ENCODE measurements around the gene ZNF701.
"Not testable (repeated sequence)": the region's sequence is repeated elsewhere in the genome, so short reads cannot be mapped to it uniquely, and the experiment has no call there.

Gene ZNF701

DNA sequence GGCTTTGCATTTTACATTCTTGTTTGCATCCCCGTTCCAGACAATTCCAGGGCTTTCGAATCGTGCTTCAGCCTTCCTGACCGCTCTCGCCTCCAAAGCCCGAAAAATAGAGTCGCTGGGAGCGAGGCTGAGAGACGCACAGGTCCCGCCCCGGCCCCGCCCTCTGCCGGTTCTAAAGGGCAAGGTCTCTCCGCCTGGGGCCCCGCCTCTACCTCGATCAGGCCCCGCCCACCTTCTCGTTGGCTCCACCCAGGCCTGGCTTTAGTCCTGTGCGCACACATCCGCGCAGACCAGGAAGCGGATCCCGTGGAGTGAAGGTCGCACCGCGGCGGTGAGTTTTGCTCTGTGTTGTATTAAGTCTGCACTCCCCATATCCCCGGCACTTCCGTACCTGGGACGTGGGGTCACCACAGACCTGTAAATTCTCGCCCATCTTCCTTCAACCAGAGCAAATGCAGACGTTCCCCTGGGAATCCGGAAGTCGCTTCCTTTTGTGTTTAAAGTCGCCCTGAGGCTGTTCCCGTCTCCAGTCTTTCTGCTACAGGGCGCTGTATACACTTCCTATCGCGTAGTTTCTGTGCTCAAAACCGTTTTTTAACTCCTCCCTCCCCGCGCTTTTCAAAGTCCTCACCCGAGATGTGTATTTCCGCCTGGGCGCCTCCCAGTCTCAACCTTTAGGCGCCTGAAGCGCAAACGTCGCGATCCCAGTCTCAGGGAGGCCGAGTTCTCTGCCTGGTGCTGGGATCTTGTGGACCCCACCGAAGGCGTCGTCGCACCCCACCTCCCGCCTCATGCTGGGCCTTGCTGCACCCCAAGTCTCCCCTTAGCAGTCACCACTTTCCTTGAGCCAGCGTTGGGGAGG is at the start of gene ZNF701:
Gene ZNF701, plus strand, starts transcription at position 288 of the 862 bp plus-strand sequence. CDS start 3,861 bp downstream, outside the sequence.
- peak; percentile 50 for DNase-seq (ENCODE audit: low read depth)

GRCh38 chr19:52522551-52522950 is 47.5 kb upstream of the ZNF701 start:
- no peak for DNase-seq (ENCODE audit: low read depth)

- DNase-seq (ENCODE audit: low read depth), result no peak
Measured at GRCh38 chr19:52524086-52524485, 46.0 kb upstream of the ZNF701 start.

GRCh38 chr19:52527134-52527955 is 42.7 kb upstream of the ZNF701 start, which contains the start of gene ZNF808:
Gene ZNF808, plus strand, starts transcription at chr19:52527668. Its CDS starts 15,617 bp downstream, at chr19:52543285.
- DNase-seq (ENCODE audit: low read depth), result peak; percentile 66

DNA sequence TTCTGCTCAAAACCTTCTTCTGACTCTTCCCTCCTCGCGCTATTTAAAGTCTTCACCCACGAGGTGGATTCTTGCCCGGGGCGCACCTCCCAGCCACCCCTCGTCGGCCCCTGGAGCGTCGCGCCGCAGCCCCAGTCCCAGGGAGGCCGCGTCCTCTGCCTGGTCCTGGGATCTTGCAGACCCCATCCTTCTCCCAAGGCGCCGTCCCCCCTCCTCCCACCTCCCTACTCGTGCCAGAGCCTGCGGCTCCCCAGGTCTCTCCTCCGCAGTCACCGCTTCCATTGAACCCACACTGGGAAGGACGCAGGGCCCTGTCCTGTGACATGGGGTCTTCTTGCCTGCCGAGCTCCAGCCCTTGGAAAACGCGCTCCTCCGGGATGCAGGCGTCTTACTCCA is 42.1 kb upstream of the ZNF701 start:
- DNase-seq (ENCODE audit: low read depth), result no peak

DNA sequence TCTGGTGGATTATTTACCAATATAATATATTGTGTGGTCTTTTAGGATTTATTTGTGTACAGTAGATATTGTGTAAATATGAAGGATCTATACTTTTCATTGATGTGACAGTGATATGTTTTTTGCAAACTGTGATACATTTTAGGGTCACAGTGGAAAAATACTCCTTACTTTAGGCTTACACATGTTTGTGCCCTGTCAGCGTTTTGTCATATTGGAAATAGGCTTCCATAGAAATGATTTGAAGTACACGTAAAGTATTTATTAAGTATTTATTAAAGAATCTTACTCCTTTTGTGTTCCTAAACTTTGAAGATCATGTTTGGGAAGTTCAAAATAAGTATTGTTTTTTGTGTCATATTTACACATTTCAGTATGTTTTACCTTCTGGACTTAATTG is 37.6 kb upstream of the ZNF701 start:
- no peak for DNase-seq (ENCODE audit: low read depth)

DNA sequence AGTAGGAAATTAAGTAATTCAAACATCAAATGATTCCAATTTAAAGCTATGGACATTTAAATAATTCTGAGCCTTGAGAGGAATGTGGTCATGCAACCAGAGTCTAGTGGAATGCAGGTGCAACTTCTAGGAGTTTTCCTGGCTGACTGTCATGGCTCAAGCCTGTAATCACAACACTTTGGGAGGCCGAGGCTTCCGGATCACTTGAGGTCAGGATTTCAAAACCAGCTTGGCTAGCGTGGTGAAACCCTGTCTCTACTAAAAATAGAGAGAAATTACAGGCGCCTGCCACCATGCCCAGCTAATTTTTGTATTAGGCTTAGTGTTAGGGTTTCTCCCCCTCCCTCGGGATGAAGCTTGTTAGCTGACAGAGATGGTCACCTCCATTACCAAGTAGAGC is 36.2 kb upstream of the ZNF701 start:
- no peak for DNase-seq (ENCODE audit: low read depth)

GRCh38 chr19:52535385-52535770 is 34.7 kb upstream of the ZNF701 start:
- not testable (repeated sequence) for DNase-seq (ENCODE audit: low read depth)

GRCh38 chr19:52535771-52536447 is 34.2 kb upstream of the ZNF701 start:
- DNase-seq (ENCODE audit: low read depth), result peak; percentile 21

GRCh38 chr19:52536448-52536800 is 33.7 kb upstream of the ZNF701 start:
- DNase-seq (ENCODE audit: low read depth), result no peak

- not testable (repeated sequence) for DNase-seq (ENCODE audit: low read depth)
Measured at GRCh38 chr19:52538815-52539214, 31.3 kb upstream of the ZNF701 start.

DNA sequence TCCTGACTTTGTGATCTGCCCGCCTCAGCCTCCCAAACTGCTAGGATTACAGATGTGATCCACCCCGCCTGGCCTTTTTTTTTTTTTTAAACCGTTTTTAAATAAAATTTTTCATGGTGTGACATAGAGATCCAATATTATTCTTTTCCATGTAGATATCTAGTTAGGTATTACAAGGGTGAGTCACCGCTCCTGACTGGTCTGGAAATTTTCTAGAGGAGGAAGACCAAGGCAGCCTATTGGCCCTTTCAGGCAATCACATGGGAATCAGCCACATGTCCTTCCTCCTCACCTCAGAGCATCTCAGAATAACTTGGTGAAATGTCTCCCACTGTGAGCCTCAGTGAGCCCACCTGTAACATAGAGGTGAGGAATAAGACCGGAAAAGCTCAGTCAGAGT is 28.9 kb upstream of the ZNF701 start:
- DNase-seq (ENCODE audit: low read depth), result not testable (repeated sequence)

- no peak for DNase-seq (ENCODE audit: low read depth)
Measured at GRCh38 chr19:52541608-52542007, 28.5 kb upstream of the ZNF701 start.

GRCh38 chr19:52542541-52542940 is 27.5 kb upstream of the ZNF701 start:
- DNase-seq (ENCODE audit: low read depth), result not testable (repeated sequence)

DNA sequence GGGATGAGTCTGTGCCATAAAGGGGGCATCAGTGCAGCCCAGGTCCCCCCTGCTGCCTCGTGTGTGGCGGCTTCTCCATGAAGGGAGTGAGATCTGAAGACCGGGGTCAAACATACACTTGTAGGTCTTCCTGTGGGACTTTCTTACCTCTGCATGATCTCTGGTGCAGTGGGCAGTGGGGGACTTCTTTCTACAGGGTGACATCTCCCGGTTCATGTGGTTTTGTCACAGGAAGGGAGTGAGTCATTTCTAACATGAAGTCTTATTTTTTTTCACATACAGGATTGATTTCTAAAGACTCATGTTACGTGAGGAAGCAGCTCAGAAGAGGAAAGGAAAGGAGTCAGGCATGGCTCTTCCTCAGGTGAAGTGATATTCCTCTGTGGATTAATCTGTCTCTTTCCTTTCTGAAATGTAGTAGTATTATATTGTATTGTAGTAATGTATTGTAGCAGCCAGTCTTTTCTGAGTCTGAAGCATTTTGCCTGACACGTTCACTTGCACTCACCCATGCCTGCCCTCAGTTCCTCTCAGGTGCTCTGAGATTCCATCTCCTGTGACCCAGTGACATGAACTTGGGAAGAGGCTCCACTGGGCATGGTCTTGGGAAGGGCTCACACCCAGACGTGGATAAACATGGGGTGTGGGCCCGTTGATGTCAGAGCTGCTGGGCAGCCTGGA is 27.0 kb upstream of the ZNF701 start:
- DNase-seq (ENCODE audit: low read depth), result no peak

DNA sequence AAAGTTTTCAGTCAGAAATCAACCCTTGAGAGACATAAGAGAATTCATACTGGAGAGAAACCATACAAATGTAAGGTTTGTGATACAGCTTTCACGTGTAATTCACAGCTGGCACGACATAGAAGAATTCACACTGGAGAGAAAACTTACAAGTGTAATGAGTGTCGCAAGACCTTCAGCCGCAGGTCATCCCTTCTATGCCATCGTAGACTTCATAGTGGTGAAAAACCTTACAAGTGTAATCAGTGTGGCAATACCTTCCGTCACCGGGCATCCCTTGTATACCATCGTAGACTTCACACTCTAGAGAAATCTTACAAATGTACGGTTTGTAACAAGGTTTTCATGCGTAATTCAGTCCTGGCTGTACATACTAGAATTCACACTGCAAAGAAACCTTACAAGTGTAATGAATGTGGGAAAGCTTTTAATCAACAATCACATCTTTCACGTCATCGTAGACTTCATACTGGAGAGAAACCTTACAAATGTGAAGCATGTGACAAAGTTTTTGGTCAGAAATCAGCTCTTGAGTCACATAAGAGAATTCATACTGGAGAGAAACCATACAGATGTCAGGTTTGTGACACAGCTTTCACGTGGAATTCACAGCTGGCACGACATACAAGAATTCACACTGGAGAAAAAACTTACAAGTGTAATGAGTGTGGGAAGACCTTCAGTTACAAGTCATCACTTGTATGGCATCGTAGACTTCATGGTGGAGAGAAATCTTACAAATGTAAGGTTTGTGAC is 15.7 kb upstream of the ZNF701 start:
- no peak for DNase-seq (ENCODE audit: low read depth)

GRCh38 chr19:52557231-52557995 is 12.7 kb upstream of the ZNF701 start:
- DNase-seq (ENCODE audit: low read depth), result no peak

GRCh38 chr19:52558732-52559445 is 11.2 kb upstream of the ZNF701 start:
- DNase-seq (ENCODE audit: low read depth), result not testable (repeated sequence)

GRCh38 chr19:52561611-52562010 is 8.5 kb upstream of the ZNF701 start:
- not testable (repeated sequence) for DNase-seq (ENCODE audit: low read depth)

DNA sequence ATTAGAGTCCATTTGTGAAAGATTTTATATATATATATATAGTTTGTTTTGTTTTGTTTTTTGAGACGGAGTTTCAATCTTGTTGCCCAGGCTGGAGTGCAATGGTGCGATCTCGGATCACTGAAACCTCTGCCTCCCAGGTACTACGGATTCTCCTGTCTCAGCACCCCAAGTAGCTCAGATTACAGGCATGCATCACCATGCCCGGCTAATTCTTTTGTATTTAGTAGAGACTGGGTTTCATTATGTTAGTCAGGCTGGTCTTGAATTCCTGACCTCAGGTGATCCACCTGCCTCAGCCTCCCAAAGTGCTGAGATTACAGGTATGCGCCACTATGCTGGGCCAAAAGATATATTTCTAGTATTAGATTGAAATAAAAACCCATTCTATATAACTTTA is 4.0 kb upstream of the ZNF701 start:
- DNase-seq (ENCODE audit: low read depth), result no peak

Measured in GM04503 (cell line).